Omental fat pad (tissue), 4 donors: ENCODE data around the gene TBC1D21. TPM values are rescaled to one million over a fixed set of nuclear protein-coding genes. Genes with fewer than 3 reads are reported as not detected.

ENCODE experiments used
- ATAC-seq: fragments of 150-250 bp; one replicate; pipeline ENCODE4 v1.9.1; 2016; ENCODE audit warnings: mild to moderate bottlenecking, moderate library complexity; ENCODE audit not compliant: low FRiP score
- DNase-seq: peaks from one replicate; pipeline ENCODE4 v3.0.0-alpha.2; 2019; ENCODE audit warnings: low spot score
- CTCF ChIP-seq, 3 donors: fragments of 450-650 bp; IDR thresholded peaks; one replicate each; pipeline ENCODE4 v1.5.1; 2016 to 2017; ENCODE audit warnings: antibody characterized with exemption in 3 of 3, mild to moderate bottlenecking in 3 of 3, moderate library complexity in 2 of 3
- total RNA-seq, 4 donors: library from RNA; depleted of rRNA; stranded (reverse); fragments of >200 nt; gene quantifications; one replicate each; pipeline ENCODE4 v1.1.0, GENCODE V29; 2016

Gene TBC1D21
- total RNA-seq, 4 donors from 2014 or later: not detected

GRCh38 chr15:73882761-73883419 lies 9.5 kb downstream of the TBC1D21 start:
- DNase-seq (no peak), ATAC-seq (no peak)
- TF ChIP-seq CTCF (IDR thresholded peaks at IDR 0.05): no peak

GRCh38 chr15:73884159-73884558 lies 10.8 kb downstream of the TBC1D21 start:
- ATAC-seq: no peak
- DNase-seq: no peak
- TF ChIP-seq CTCF (IDR thresholded peaks at IDR 0.05): no peak

GRCh38 chr15:73885954-73886700 lies 12.8 kb downstream of the TBC1D21 start:
- DNase-seq (no peak), ATAC-seq (no peak)
- no peak for TF ChIP-seq CTCF (IDR thresholded peaks at IDR 0.05)

GRCh38 chr15:73886717-73887345 lies 13.5 kb downstream of the TBC1D21 start:
- DNase-seq: no peak
- TF ChIP-seq CTCF (IDR thresholded peaks at IDR 0.05): no peak
- ATAC-seq: no peak

- DNase-seq (no peak), ATAC-seq (no peak)
- no peak for TF ChIP-seq CTCF (IDR thresholded peaks at IDR 0.05)
These were observed 14.1 kb downstream of the TBC1D21 start for GRCh38 chr15:73887481-73887880.

GRCh38 chr15:73888224-73889041 lies 15.1 kb downstream of the TBC1D21 start:
- TF ChIP-seq CTCF (IDR thresholded peaks at IDR 0.05): no peak

More at GRCh38 chr15:73888224-73889041, 15.1 kb downstream of the TBC1D21 start:
- ATAC-seq (no peak), DNase-seq (no peak)
